GM12878 (cell line): Measurements from ENCODE around the gene PGAM2. TPM values are rescaled to one million over a fixed set of nuclear protein-coding genes. Genes with fewer than 3 reads are reported as not detected.

ENCODE experiments used
- BRCA1 ChIP-seq: IDR thresholded peaks from 2 replicates; pipeline ENCODE4 v1.6.1; 2011; ENCODE audit warnings: low read depth, low read length, improper control_type of control experiment
- ETV6 ChIP-seq, 2 experiments: fragments of 450-650 bp in 1 of 2; IDR thresholded peaks in 1 of 2; conservative IDR thresholded peaks in 1 of 2; 2 replicates each; pipeline ENCODE4 v1.6.1; 2014; ENCODE audit warnings: antibody characterized with exemption in 1 of 2, borderline replicate concordance in 1 of 2, low read depth in 1 of 2, mild to moderate bottlenecking in 1 of 2, moderate library complexity in 1 of 2
- FOXK2 ChIP-seq: fragments of 450-650 bp; IDR thresholded peaks from 2 replicates; pipeline ENCODE4 v1.6.1; 2017; ENCODE audit warnings: mild to moderate bottlenecking, moderate library complexity
- FOXM1 ChIP-seq: IDR thresholded peaks from 2 replicates; pipeline ENCODE4 v1.6.1; 2012; ENCODE audit warnings: low read depth, mild to moderate bottlenecking, inconsistent platforms, low read length, moderate library complexity
- JUND ChIP-seq: IDR thresholded peaks from 2 replicates; pipeline ENCODE4 v1.6.1; 2012; ENCODE audit warnings: low read depth, mild to moderate bottlenecking, low read length, improper control_type of control experiment, moderate library complexity
- MTA3 ChIP-seq: IDR thresholded peaks from 2 replicates; pipeline ENCODE4 v1.6.1; 2012; ENCODE audit warnings: low read length, inconsistent platforms, borderline replicate concordance
- RFX5 ChIP-seq: IDR thresholded peaks from 2 replicates; pipeline ENCODE4 v1.6.1; 2011; ENCODE audit warnings: low read depth, low read length, improper control_type of control experiment
- TBL1XR1 ChIP-seq: IDR thresholded peaks from 2 replicates; pipeline ENCODE4 v1.6.1; 2012; ENCODE audit warnings: low read depth, low read length, improper control_type of control experiment
- polyA plus RNA-seq, 11 experiments: library from polyadenylated mRNA; depleted of rRNA in 4 of 11; unstranded in 6 of 11; stranded (reverse) in 5 of 11; fragments of >200 nt; fragmentation: Nextera tagmentation in 4 of 11; fragmentation: Illumina TruSeq in 1 of 11; extraction: Ambion mirVana in 4 of 11; extraction: Trizol in 1 of 11; gene quantifications; 1 replicate in 1 of 11; 2 replicates in 10 of 11; pipeline versions ENCODE4 v1.2.1 to v1.2.3, GENCODE V29; 2011 to 2016; ENCODE audit warnings: inconsistent platforms in 2 of 11, missing spikeins in 2 of 11, low read depth in 1 of 11
- total RNA-seq, 4 experiments: library from RNA; depleted of rRNA in 3 of 4; stranded (reverse); fragments of >200 nt in 3 of 4; fragmentation: Illumina TruSeq in 1 of 4; extraction: Trizol in 1 of 4; gene quantifications; 2 replicates each; pipeline versions ENCODE4 v1.2.1 to v1.2.3, GENCODE V29; 2013 to 2021
- TF ChIP-seq, protein P1 (sequence below): fragments of 450-650 bp; IDR thresholded peaks from 2 replicates; pipeline ENCODE4 v1.6.1; 2016; ENCODE audit warnings: mild to moderate bottlenecking, moderate library complexity, borderline replicate concordance
- TF ChIP-seq, protein P2 (sequence below): fragments of 450-650 bp; IDR thresholded peaks from 2 replicates; pipeline ENCODE4 v1.6.1; 2017; ENCODE audit warnings: mild to moderate bottlenecking, moderate library complexity

The PGAM2 gene
- total and polyA plus RNA-seq, 10 of the 15 experiments (the other 5 are each of a cell fraction or from before 2014, with no cell fraction given), result not detected

DNA sequence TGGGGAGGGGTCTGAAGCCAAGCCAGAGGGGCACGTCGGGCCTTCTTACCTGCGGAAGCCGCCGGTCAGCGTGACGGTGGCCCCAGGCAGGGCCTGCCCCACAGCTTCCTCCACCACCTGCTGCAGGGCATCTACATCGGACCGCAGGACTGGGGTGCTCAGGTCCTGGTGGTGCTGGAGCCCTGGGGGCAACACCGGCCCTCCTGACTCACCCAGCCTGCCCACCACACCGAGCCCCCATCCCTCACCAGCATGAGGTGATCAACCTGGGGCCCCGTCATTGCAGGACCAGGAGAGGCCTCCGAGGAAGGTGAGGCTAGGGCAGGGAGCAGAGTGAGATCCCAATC is 9.0 kb upstream of the PGAM2 start (continued):
- TF ChIP-seq, protein P1, sequence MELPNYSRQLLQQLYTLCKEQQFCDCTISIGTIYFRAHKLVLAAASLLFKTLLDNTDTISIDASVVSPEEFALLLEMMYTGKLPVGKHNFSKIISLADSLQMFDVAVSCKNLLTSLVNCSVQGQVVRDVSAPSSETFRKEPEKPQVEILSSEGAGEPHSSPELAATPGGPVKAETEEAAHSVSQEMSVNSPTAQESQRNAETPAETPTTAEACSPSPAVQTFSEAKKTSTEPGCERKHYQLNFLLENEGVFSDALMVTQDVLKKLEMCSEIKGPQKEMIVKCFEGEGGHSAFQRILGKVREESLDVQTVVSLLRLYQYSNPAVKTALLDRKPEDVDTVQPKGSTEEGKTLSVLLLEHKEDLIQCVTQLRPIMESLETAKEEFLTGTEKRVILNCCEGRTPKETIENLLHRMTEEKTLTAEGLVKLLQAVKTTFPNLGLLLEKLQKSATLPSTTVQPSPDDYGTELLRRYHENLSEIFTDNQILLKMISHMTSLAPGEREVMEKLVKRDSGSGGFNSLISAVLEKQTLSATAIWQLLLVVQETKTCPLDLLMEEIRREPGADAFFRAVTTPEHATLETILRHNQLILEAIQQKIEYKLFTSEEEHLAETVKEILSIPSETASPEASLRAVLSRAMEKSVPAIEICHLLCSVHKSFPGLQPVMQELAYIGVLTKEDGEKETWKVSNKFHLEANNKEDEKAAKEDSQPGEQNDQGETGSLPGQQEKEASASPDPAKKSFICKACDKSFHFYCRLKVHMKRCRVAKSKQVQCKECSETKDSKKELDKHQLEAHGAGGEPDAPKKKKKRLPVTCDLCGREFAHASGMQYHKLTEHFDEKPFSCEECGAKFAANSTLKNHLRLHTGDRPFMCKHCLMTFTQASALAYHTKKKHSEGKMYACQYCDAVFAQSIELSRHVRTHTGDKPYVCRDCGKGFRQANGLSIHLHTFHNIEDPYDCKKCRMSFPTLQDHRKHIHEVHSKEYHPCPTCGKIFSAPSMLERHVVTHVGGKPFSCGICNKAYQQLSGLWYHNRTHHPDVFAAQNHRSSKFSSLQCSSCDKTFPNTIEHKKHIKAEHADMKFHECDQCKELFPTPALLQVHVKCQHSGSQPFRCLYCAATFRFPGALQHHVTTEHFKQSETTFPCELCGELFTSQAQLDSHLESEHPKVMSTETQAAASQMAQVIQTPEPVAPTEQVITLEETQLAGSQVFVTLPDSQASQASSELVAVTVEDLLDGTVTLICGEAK, result no peak
- no peak for TF ChIP-seq FOXK2
- TF ChIP-seq, protein P2, sequence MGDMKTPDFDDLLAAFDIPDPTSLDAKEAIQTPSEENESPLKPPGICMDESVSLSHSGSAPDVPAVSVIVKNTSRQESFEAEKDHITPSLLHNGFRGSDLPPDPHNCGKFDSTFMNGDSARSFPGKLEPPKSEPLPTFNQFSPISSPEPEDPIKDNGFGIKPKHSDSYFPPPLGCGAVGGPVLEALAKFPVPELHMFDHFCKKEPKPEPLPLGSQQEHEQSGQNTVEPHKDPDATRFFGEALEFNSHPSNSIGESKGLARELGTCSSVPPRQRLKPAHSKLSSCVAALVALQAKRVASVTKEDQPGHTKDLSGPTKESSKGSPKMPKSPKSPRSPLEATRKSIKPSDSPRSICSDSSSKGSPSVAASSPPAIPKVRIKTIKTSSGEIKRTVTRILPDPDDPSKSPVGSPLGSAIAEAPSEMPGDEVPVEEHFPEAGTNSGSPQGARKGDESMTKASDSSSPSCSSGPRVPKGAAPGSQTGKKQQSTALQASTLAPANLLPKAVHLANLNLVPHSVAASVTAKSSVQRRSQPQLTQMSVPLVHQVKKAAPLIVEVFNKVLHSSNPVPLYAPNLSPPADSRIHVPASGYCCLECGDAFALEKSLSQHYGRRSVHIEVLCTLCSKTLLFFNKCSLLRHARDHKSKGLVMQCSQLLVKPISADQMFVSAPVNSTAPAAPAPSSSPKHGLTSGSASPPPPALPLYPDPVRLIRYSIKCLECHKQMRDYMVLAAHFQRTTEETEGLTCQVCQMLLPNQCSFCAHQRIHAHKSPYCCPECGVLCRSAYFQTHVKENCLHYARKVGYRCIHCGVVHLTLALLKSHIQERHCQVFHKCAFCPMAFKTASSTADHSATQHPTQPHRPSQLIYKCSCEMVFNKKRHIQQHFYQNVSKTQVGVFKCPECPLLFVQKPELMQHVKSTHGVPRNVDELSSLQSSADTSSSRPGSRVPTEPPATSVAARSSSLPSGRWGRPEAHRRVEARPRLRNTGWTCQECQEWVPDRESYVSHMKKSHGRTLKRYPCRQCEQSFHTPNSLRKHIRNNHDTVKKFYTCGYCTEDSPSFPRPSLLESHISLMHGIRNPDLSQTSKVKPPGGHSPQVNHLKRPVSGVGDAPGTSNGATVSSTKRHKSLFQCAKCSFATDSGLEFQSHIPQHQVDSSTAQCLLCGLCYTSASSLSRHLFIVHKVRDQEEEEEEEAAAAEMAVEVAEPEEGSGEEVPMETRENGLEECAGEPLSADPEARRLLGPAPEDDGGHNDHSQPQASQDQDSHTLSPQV, result no peak
- TF ChIP-seq BRCA1, result no peak
- no peak for TF ChIP-seq JUND
- no peak for TF ChIP-seq RFX5
- no peak for TF ChIP-seq MTA3
- TF ChIP-seq TBL1XR1, result no peak
- no peak for TF ChIP-seq FOXM1
- no peak for TF ChIP-seq ETV6 (conservative IDR thresholded peaks at IDR 0.05 in 1 of 2, IDR thresholded peaks at IDR 0.05 in 1 of 2; ENCODE audit: borderline replicate concordance in 1 of 2, low read depth in 1 of 2)
